ENCODE results near the gene CYB5RL. TPM values are rescaled to one million over a fixed set of nuclear protein-coding genes. Genes with fewer than 3 reads are reported as not detected.

The CYB5RL gene
- total RNA-seq, 2 donors from 2014 or later = 8.2 to 11.0 TPM

GRCh38 chr1:54204199-54204598 lies 4.4 kb upstream of the CYB5RL start:
- no peak for DNase-seq
- Mint-ChIP-seq H3K36me3 (ENCODE audit: low read depth) (peaks cover 43% of the 10 kb centered on the region), H3K27ac (no peak overlapping the region), H3K9me3 (no peaks in the 10 kb centered on the region), H3K27me3 (ENCODE audit: insufficient read depth) (no peaks in the 10 kb centered on the region), H3K4me3 (no peak overlapping the region), H3K4me1 (peaks cover 26% of the 10 kb centered on the region)
- Histone ChIP-seq H3K27ac (ENCODE audit: low read depth, low read length) (no peak overlapping the region), H3K4me1 (ENCODE audit: control insufficient read depth, insufficient read depth, low read length) (peaks cover under 1% of the 10 kb centered on the region), H3K9me3 (ENCODE audit: control insufficient read depth, low read length) (no peaks in the 10 kb centered on the region), H3K4me3 (ENCODE audit: low read length) (no peak overlapping the region), H3K9ac (ENCODE audit: extremely low read depth, low read length, poor library complexity, severe bottlenecking) (no peak overlapping the region), H3K27me3 (ENCODE audit: control insufficient read depth, insufficient read depth, low read length, poor library complexity, severe bottlenecking) (no peaks in the 10 kb centered on the region), H3K36me3 (ENCODE audit: control insufficient read depth, insufficient read depth, low read length) (peaks cover 52% of the 10 kb centered on the region)
- TF ChIP-seq CTCF (conservative IDR thresholded peaks at IDR 0.05) = no peak
- WGBS, 2 experiments (ENCODE audit: insufficient coverage in 1 of 2, insufficient read length in 1 of 2) = 77 to 82% methylated on average over 7 of the region's 7 CpGs

GRCh38 chr1:54200519-54200997 lies 728 bp upstream of the CYB5RL start:
- Histone ChIP-seq H3K27me3 (ENCODE audit: control insufficient read depth, insufficient read depth, low read length, poor library complexity, severe bottlenecking) (no peaks in the 10 kb centered on the region), H3K9me3 (ENCODE audit: control insufficient read depth, low read length) (no peaks in the 10 kb centered on the region), H3K9ac (ENCODE audit: extremely low read depth, low read length, poor library complexity, severe bottlenecking) (peak overlapping the region; percentile 65), H3K4me1 (ENCODE audit: control insufficient read depth, insufficient read depth, low read length) (peaks cover 3% of the 10 kb centered on the region), H3K4me3 (ENCODE audit: low read length) (peak overlapping the region; percentile 86), H3K36me3 (ENCODE audit: control insufficient read depth, insufficient read depth, low read length) (peaks cover 25% of the 10 kb centered on the region), H3K27ac (ENCODE audit: low read depth, low read length) (no peak overlapping the region)
- DNase-seq = no peak
- H3K36me3 Mint-ChIP-seq (ENCODE audit: low read depth) = peaks cover 15% of the 10 kb centered on the region
- peak overlapping the region; percentile 91 for H3K27ac Mint-ChIP-seq
- peak overlapping the region; percentile 93 for H3K4me3 Mint-ChIP-seq
- H3K4me1 Mint-ChIP-seq = peaks cover 18% of the 10 kb centered on the region
- no peaks in the 10 kb centered on the region for H3K9me3 Mint-ChIP-seq
- 2 to 20% methylated on average over 2 to 15 of the region's 15 CpGs for WGBS, 2 experiments (ENCODE audit: insufficient coverage in 1 of 2, insufficient read length in 1 of 2)
- no peak for TF ChIP-seq CTCF (conservative IDR thresholded peaks at IDR 0.05)
- H3K27me3 Mint-ChIP-seq (ENCODE audit: insufficient read depth) = no peaks in the 10 kb centered on the region

- H3K9me3 ChIP-seq (ENCODE audit: control insufficient read depth, low read length) = no peaks in the 10 kb centered on the region
- Mint-ChIP-seq H3K4me1 (peaks cover 18% of the 10 kb centered on the region), H3K36me3 (ENCODE audit: low read depth) (peaks cover 4% of the 10 kb centered on the region), H3K27ac (peak overlapping the region; percentile 91), H3K9me3 (no peaks in the 10 kb centered on the region), H3K4me3 (peak overlapping the region; percentile 93), H3K27me3 (ENCODE audit: insufficient read depth) (no peaks in the 10 kb centered on the region)
- 27 to 28% methylated on average over 8 to 17 of the region's 17 CpGs for WGBS, 2 experiments (ENCODE audit: insufficient coverage in 1 of 2, insufficient read length in 1 of 2)
- H3K36me3 ChIP-seq (ENCODE audit: control insufficient read depth, insufficient read depth, low read length) = peaks cover 13% of the 10 kb centered on the region
- peaks cover 3% of the 10 kb centered on the region for H3K4me1 ChIP-seq (ENCODE audit: control insufficient read depth, insufficient read depth, low read length)
- peak overlapping the region; percentile 5 for H3K9ac ChIP-seq (ENCODE audit: extremely low read depth, low read length, poor library complexity, severe bottlenecking)
- H3K27me3 ChIP-seq (ENCODE audit: control insufficient read depth, insufficient read depth, low read length, poor library complexity, severe bottlenecking) = no peaks in the 10 kb centered on the region
- H3K27ac ChIP-seq (ENCODE audit: low read depth, low read length) = no peak overlapping the region
- DNase-seq = no peak
- peak overlapping the region; percentile 86 for H3K4me3 ChIP-seq (ENCODE audit: low read length)
- TF ChIP-seq CTCF (conservative IDR thresholded peaks at IDR 0.05) = no peak
Observed at GRCh38 chr1:54199151-54199764, 572 bp downstream of the CYB5RL start.
